ENCODE data around the gene SERPINA1.

SERPINA1 gene

GRCh38 chr14:94398536-94398935 is 10.1 kb upstream of the SERPINA1 start:
- TF ChIP-seq CTCF (IDR thresholded peaks at IDR 0.05; ENCODE audit: control insufficient read depth, insufficient read depth, low read depth, low read length, missing control alignments), result no peak
- DNase-seq (ENCODE audit: low read depth), result no peak
- no peak overlapping the region for H3K4me3 ChIP-seq (ENCODE audit: control insufficient read depth, low read depth, low read length)

- no peak overlapping the region for H3K4me3 ChIP-seq (ENCODE audit: control insufficient read depth, low read depth, low read length)
- TF ChIP-seq CTCF (IDR thresholded peaks at IDR 0.05; ENCODE audit: control insufficient read depth, insufficient read depth, low read depth, low read length, missing control alignments), result no peak
- no peak for DNase-seq (ENCODE audit: low read depth)
These were observed 9.7 kb upstream of the SERPINA1 start for GRCh38 chr14:94398182-94398479.

GRCh38 chr14:94397289-94398181 is 9.1 kb upstream of the SERPINA1 start:
- H3K4me3 ChIP-seq (ENCODE audit: control insufficient read depth, low read depth, low read length), result no peak overlapping the region

GRCh38 chr14:94396628-94397225 is 8.3 kb upstream of the SERPINA1 start:
- DNase-seq (ENCODE audit: low read depth), result no peak
- TF ChIP-seq CTCF (IDR thresholded peaks at IDR 0.05; ENCODE audit: control insufficient read depth, insufficient read depth, low read depth, low read length, missing control alignments), result no peak
- H3K4me3 ChIP-seq (ENCODE audit: control insufficient read depth, low read depth, low read length), result no peak overlapping the region

More at GRCh38 chr14:94397289-94398181, 9.1 kb upstream of the SERPINA1 start:
- no peak for TF ChIP-seq CTCF (IDR thresholded peaks at IDR 0.05; ENCODE audit: control insufficient read depth, insufficient read depth, low read depth, low read length, missing control alignments)
- no peak for DNase-seq (ENCODE audit: low read depth)

GRCh38 chr14:94395888-94396574 is 7.6 kb upstream of the SERPINA1 start:
- TF ChIP-seq CTCF (IDR thresholded peaks at IDR 0.05; ENCODE audit: control insufficient read depth, insufficient read depth, low read depth, low read length, missing control alignments), result no peak
- H3K4me3 ChIP-seq (ENCODE audit: control insufficient read depth, low read depth, low read length), result no peak overlapping the region
- no peak for DNase-seq (ENCODE audit: low read depth)

- no peak overlapping the region for H3K4me3 ChIP-seq (ENCODE audit: control insufficient read depth, low read depth, low read length)
- DNase-seq (ENCODE audit: low read depth), result no peak
These were observed 7.0 kb upstream of the SERPINA1 start for GRCh38 chr14:94395282-94395887.

More at GRCh38 chr14:94395282-94395887, 7.0 kb upstream of the SERPINA1 start:
- TF ChIP-seq CTCF (IDR thresholded peaks at IDR 0.05; ENCODE audit: control insufficient read depth, insufficient read depth, low read depth, low read length, missing control alignments), result no peak
